ENCODE data around the gene CCDC158. TPM values are rescaled to one million over a fixed set of nuclear protein-coding genes. Genes with fewer than 3 reads are reported as not detected.

Gene CCDC158
- total RNA-seq, 4 donors from 2014 or later: 0.19 TPM; not detected in 3

- no peak for DNase-seq
- Histone ChIP-seq H3K9me3 (no peaks in the 10 kb centered on the region), H3K4me1 (no peaks in the 10 kb centered on the region), H3K36me3 (no peaks in the 10 kb centered on the region), H3K27ac (no peak overlapping the region), H3K27me3 (no peaks in the 10 kb centered on the region), H3K4me3 (no peak overlapping the region)
- 79 to 89% methylated on average over 3 of the region's 3 CpGs for WGBS, 2 donors
- TF ChIP-seq POLR2A (IDR thresholded peaks at IDR 0.05): no peak
- TF ChIP-seq CTCF (IDR thresholded peaks at IDR 0.05): no peak
- intact Hi-C loops (cut with DNase I): no loop called here
Measured at GRCh38 chr4:76442807-76443206, 21.9 kb upstream of the CCDC158 start.

- no peak for TF ChIP-seq CTCF (IDR thresholded peaks at IDR 0.05)
- TF ChIP-seq POLR2A (IDR thresholded peaks at IDR 0.05): no peak
- Histone ChIP-seq H3K9me3 (no peaks in the 10 kb centered on the region), H3K27ac (no peak overlapping the region), H3K27me3 (no peaks in the 10 kb centered on the region), H3K36me3 (no peaks in the 10 kb centered on the region), H3K4me3 (no peak overlapping the region), H3K4me1 (no peaks in the 10 kb centered on the region)
- intact Hi-C loops (cut with DNase I): no loop called here
- DNase-seq: no peak
- 78 to 81% methylated on average over 9 of the region's 9 CpGs for WGBS, 2 donors
Measured at GRCh38 chr4:76441881-76442280, 20.9 kb upstream of the CCDC158 start.

- Histone ChIP-seq H3K9me3 (no peaks in the 10 kb centered on the region), H3K4me1 (peaks cover 0 to 17% (median 0%) of the 10 kb centered on the region in 3 donors), H3K36me3 (no peaks in the 10 kb centered on the region), H3K27me3 (peaks cover 0 to 4% (median 0%) of the 10 kb centered on the region in 4 donors), H3K4me3 (no peak overlapping the region), H3K27ac (no peak overlapping the region)
- no peak for TF ChIP-seq POLR2A (IDR thresholded peaks at IDR 0.05)
- no peak for TF ChIP-seq CTCF (IDR thresholded peaks at IDR 0.05)
- WGBS, 2 donors: 90 to 93% methylated on average over 2 of the region's 2 CpGs
- DNase-seq: no peak
- intact Hi-C loops (cut with DNase I): no loop called here
Measured at GRCh38 chr4:76439491-76439890, 18.6 kb upstream of the CCDC158 start.

- intact Hi-C loops (cut with DNase I): no loop called here
- Histone ChIP-seq H3K4me1 (peaks cover 0 to 19% (median 0%) of the 10 kb centered on the region in 3 donors), H3K9me3 (no peaks in the 10 kb centered on the region), H3K4me3 (peak overlapping the region in 2 of 4 donors; percentile 16 to 31), H3K27ac (peak overlapping the region in 1 of 4 donors; percentile 13), H3K36me3 (no peaks in the 10 kb centered on the region), H3K27me3 (peaks cover 0 to 4% (median 0%) of the 10 kb centered on the region in 4 donors)
- WGBS, 2 donors: 50 to 52% methylated on average over 7 of the region's 7 CpGs
- no peak for TF ChIP-seq POLR2A (IDR thresholded peaks at IDR 0.05)
- TF ChIP-seq CTCF (IDR thresholded peaks at IDR 0.05): no peak
- no peak for DNase-seq
Measured at GRCh38 chr4:76435528-76436319, 14.8 kb upstream of the CCDC158 start.

GRCh38 chr4:76434901-76435527, 14.1 kb upstream of the CCDC158 start, which contains the start of gene SHROOM3:
Gene SHROOM3, plus strand, starts transcription at chr4:76435229. Its CDS starts 824 bp downstream, at chr4:76436053.
- Histone ChIP-seq H3K36me3 (no peaks in the 10 kb centered on the region), H3K4me3 (peak within 1 kb of the TSS in 2 of 4 donors; percentile 16 to 31), H3K27ac (peak within 1 kb of the TSS in 1 of 4 donors; percentile 13), H3K9me3 (no peaks in the 10 kb centered on the region), H3K4me1 (peaks cover 0 to 22% (median 3%) of the 10 kb centered on the region in 3 donors), H3K27me3 (peaks cover 0 to 4% (median 0%) of the 10 kb centered on the region in 4 donors)
- 17 to 21% methylated on average over 9 of the region's 9 CpGs for WGBS, 2 donors
- no peak for TF ChIP-seq CTCF (IDR thresholded peaks at IDR 0.05)
- no peak for TF ChIP-seq POLR2A (IDR thresholded peaks at IDR 0.05)
- intact Hi-C loops (cut with DNase I): no loop called here
- no peak for DNase-seq
